Activated CD8-positive, alpha-beta memory T cell treated with anti-CD3 and anti-CD28 coated beads, Interleukin-2, amount 50 U/mL, for 24 hours (primary cell): ENCODE measurements around the gene KIAA0040.

Experiments used
- DNase-seq: peaks from one replicate; pipeline ENCODE4 v3.0.0-alpha.2; 2020; ENCODE audit errors: extremely low read depth

KIAA0040 gene

DNA sequence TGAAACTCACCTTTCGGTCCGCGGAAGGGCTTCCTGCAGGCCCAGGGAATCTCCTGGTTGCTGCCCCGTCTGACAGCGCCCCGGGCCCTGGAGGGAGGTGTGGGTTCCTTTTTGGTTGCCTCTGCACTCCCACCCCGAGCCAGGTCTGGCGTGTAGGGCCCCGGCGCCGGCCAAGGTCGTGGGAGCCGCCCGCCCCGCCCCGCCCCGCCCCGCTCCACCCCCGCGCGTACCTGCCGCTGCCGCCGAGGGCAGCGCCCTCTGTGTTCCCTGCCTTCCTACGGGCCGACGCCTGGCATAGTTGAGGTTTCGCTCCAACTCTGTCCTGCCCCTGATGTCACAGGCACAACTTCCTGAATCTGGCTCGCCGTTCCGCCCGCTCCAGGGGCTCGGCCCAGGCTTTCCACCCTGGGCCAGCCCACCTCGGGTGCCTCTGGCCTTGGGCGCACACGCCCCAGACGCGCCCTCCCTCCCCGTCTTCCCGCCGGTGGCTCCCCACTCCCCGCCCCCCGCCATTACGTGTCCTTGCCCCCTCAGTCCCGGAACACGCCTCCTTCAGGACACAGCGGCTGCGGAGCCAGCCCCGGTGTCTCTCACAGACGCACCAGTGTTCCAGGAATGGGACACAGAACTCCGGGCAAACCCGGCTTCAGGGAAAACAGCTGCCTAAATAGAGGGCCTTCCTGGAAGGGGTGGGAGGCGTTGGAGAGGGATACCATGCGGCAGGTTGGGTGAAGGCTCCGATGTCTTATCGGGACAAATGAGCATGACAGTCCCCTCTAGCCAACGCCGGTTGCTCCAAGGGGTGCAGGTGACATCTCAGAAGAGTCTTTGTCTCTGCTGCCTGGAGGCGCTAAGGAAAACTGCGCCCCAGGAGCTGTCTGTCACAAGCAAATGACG is at the start of gene KIAA0040:
Gene KIAA0040, minus strand, starts transcription at position 147 of the 897 bp plus-strand sequence. CDS start 31,763 bp downstream, outside the sequence.
- DNase-seq: no peak

DNA sequence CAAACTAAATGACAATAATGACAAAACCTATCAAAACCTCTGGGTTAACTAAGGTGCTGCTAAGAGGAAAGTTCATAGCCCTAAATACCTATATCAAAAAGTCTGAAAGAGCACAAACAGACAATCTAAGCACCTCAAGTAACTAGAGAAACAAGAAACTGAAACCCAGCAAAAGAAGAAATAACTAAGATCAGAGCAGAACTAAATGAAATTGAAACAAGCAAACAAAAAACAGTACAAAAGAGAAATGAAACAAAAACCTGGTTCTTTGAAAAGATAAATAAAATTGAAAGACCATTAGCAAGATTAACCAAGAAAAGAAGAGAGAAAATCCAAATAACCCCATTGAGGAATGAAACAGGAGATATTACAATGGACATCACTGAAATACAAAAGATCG is 44.8 kb upstream of the KIAA0040 start:
- no peak for DNase-seq

DNA sequence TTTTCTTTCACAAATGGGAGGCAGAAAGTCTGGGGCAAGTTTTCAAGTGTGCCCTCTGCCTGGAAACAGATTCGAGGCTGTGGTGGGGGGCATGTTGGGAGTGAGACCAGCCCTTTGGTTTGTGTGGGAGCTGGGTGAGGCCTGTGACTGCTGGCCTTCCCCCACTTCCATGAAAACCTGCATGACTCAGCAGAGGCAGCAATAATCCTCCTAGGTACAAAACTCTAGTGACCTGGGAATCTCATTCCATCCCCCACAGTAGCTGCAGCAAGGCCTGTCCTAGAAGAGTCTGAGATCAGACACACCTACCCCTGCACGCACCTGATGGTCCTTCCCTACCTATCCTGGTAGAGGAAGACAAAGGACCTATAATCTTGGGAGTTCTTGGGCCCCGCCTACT is 42.1 kb upstream of the KIAA0040 start:
- no peak for DNase-seq

DNA sequence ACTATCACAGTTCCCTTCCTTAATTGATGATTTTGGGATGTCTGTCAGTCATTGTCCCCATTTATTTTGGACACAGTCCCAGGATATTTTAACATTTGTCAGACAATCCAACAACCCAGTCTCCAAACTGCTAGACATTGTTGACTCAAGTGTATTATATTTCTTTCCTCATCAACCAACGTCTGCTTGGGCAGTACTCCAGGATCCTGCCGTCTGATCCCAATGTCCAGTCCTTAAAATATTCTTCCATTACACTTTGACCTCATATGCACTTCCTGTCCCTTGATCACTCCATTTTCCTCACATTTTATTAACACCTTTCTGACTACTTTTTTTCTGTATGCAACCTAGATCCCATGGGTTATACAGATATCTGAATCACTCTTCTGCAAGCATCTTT is 39.8 kb upstream of the KIAA0040 start:
- DNase-seq: no peak

DNA sequence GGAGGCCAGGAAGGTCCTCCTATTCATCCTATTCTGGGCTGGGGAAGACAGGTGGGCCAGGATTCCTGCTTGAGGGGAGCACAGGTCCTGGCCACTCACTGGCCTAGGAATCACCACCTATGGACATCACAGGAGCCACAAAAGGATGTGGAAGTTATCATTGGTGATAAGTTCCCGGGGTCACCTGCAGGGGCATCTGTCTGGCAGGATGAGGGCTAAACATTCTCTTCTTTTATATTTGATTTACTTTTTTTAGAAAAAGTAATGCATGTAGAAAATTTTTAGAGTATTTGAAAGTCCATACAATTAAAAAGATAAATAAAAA is 33.2 kb upstream of the KIAA0040 start:
- DNase-seq: no peak

DNA sequence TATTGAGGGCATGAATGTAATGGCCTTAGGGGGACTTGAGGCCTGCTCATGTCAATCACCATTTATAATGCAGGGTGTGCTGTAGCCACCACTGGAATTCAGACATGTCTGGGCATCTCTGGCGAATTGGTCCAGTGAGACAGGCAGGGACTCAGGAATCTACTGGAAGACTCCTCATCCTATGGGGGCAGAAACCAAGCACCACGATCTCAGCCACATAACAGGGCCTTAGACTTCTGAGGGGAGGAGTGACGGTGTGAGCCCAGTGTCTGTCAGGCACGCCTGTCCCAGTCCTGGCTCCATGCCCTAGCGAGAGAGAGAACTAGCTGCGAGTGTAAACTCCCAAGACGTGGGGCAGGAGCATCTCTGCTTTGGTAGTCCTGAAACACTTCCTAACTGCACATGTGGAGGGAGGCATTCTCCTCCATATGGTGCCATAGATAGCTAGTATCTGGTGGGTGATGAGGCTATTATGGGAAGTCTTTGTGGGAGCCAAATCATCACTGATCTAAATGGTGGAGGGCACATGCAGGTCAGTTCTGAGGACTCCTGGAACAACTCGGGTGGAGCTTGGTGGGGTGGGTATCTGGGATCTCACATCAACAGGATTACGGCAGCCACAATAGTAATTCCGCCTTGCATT is 29.8 kb upstream of the KIAA0040 start:
- DNase-seq: no peak

DNA sequence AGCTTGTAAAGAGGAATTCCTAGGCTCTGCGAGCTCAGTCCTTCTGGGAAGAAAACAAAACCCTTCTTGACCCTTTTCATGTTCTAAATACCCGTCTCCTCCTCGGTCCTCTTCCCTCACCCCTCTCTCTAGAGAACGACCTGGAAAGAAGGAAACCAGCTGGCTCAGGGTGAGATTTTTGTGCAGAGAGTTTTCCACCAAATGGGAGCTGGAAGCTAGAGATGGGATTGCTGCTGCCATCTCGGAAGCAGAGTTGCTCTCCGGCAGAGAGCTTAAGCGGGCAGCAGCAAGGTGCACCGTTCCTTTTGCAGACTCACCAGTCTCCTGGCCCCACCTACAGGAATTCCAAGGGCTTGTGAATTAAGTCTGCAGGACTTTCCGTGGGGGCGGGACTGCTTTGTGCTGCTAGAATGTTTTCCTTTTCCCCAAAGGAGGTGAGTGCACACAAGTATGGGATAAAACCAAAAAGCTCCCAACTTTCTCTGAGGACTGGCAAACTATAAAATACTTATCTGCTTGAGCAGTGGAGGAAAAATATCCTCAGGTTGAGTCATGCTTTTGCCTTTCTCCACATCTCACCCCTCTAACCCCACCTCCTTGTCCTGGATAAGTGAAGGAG is 29.1 kb upstream of the KIAA0040 start:
- DNase-seq: no peak

DNA sequence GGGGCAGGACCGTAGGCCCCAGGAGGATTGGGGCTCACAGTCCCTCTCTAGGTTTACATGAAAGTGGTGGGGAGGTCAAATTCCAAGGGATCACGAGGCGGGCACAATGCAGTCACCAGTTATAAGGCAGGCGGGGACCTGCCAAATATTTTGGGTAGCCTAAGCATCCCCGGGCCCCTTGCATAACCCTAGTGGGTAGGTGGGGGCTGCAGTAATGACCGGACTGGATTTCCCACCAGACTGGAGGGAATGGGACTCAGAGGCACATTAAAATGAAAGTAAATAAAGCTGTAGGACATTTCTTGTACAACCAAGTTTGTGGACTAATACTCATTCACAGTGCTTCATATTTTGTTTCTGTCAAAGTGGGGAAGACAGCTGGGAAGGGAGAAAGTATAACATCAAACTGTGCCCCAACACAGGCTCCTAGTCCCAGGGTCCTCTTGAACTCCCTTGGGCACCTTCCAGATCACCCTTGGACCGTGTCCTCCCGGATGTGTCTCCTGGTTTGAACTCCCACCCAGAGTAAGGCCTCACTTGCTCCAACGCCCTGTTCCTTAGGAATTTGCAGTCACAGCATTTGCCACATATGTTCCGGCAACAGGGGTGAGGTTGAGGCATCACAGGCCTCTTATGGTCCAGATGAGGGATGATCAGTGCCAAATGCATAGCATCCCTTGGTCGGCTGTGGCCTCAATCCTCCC is 28.4 kb upstream of the KIAA0040 start:
- DNase-seq: no peak

DNA sequence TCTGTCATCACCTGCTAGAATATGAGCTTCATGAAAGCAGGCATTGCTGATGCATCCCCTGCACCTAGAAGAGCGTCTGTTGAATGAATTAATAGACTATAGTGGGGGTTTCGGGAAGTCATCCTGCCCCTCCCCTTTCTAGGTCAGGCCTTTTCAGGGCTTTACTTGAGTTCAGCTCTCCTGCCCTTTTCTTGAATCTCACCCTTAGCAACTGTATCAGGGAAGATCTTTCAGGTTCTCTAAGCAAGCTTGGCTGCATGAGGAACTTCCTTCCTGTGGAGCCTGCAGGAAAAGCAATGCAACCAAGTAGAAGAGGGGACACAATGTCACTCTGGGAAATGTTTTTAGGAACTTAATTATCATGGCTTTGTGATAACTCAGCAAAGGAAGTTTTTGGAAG is 27.2 kb upstream of the KIAA0040 start:
- no peak for DNase-seq

DNA sequence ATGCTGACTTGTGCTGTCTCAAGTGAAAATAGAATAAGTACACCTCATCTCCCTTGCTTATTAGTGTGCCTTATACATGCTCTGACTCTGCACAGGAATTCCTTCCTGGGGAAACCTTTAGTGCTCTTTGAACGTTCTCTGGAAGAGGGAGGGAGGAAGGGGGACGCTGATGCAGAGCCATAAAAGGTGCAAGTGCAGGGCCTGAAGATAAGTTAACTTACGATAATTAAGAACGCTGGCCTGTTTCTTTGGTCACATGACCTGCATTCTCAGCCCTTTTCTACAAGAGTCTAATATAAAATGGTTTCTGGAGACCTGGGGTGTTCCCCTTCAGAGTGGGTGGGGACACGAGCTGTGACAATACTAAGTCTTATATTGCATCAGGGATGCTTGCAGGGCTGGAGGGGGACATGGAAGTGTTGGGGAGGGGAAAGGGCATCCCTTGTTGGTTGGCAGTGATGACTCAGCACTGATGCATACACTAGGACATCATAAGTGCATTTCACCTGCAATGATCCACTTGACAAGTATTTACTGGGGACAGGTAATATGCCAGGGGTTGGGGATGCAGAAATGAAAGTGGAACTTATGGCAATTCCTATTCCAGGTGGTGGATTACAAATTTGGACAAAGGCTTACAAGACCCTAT is 26.3 kb upstream of the KIAA0040 start:
- DNase-seq: no peak

DNA sequence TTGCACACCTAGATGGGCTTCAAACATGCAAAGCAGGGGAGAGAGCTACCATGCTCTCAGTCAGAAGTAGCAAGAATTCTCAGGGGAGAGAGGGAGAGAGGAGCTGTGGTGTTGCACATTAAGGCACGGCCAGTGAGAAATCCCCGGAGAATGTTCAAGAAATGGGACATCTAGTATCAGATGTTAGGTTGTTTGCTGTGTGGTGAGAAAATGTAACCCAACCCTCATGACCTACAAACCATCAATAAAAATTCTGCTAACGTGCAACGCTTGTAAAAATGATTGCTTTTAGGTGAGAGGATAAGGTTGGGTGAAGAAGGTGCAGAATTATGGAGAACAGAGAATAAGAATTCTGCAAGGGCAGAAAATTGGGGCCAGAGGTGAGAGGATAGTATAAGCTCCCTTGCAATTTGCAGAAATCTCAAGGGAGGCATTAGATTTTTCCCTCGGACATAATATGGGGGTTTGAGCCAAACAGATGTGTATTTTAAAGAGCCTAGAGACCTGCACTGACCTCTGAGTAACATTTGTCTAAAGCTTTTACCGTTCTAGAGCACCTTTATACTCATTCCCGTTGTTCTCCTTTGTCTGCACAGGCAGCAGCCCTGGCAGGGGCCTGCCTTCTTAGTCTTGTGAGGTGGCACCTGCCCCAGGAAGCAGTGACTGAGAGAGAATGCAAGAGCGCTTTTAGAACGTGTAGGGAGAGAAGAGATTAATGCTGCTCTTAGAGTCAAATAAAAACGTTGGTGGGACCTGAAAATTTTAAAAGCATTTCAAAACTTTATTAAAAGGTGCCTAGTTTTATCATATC is 25.4 kb upstream of the KIAA0040 start:
- DNase-seq: no peak

DNA sequence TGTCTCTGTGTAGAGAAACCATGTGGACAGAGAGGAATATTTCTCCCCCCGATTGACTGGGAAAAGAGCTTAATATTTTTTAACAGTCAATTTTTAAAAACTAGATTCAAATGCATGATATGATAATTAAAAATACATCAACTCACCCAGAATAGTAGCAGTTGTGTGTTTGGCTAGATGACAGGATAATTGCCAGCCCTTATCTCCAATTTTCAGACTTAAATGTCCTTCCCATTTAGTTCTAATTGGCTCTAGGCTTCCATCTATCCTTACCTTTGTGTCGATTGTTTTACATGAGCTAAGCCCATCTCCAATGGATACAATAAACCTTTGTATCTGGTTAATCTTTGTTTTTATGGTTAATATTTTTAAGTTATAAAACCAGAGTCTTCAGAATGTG is 23.9 kb upstream of the KIAA0040 start:
- DNase-seq: no peak

DNA sequence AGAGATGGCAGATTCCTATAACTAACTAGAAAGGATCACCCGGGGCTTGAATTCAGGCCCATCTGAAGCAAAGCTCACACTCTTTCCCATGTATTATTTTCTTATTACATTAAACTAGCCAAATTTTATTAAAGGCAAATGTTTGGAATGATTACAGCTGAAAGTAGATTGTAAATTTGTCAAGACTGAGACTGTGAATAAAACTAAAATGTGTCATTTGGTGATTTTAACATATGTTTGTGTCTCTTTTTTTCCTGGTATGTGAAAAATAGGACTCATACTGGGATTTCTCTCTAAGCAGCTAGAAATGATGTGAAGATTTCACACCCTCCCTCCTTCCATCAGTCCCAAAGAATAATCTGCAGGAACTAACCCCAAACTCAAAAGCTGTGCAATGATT is 19.1 kb upstream of the KIAA0040 start:
- no peak for DNase-seq

DNA sequence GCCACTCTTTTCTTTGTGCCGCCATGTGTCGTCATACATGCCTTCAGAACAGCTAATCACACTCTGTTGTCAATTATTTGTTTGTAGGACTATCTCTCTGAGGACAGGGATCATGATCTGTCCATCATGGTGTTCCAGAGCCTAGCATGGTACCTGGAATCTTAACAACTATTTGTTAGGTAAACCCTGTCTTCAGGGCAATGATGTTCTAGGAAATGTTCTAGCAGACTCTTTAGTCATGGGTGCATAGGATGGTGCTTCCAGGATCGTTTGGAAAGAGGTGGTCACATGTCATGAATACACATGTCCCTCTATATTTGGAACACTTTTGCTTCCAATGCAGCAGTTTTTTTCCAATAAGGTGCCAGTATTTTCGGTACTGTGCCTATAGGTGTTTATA is 18.2 kb upstream of the KIAA0040 start:
- DNase-seq: no peak

DNA sequence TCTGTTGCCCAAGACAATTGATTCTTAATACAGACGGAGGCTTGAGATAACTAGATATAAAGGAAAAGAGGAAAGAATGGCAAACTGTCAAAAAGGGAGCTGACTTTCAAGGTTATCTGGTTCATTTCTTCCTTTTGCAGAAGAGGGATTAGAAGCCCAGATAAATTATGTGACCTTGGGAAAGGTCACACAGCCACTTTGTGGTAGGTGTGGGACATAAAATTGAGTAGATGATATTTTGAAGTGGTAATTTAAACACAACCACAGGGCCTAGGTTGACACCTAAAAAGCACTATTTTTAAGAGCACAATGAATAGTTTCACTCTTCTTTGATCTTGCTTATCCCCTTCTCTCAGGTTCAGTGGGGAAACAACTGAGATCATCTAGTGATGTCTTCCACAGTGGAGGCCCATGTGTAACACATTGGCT is 16.9 kb upstream of the KIAA0040 start:
- no peak for DNase-seq

DNA sequence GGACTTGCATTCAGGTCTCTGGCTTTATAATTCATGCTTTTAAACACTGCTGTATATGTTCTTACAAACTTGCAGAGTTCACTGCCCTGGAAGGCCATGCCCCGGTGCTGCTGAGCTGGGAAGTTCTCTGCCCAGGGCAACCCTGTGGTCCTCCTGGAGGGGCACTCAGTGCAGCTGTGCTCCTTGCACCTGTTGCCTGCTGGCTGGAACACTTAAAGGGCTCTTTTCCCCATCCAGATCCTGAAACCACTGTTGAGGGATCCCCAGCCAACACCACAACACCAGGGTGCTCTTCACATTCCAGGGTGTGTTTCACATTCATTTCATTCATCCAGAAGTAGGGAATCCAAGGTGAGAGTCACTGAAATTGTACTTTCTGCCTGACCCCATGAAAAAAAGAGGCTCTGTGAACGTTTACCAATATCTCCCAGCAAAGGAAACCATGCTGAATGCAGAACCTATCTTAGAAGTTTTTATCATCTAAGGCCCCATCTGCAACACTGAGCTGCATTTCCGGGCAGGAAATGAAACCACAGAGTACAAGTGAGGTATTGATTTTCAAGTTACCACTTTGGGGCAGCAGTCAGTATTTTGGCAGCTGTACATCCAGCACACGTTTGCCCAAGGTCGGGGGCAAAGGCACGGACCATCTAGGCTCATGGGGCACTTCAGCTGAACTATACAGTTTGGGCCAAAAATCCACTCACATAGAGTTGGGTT is 16.4 kb upstream of the KIAA0040 start:
- DNase-seq: no peak

DNA sequence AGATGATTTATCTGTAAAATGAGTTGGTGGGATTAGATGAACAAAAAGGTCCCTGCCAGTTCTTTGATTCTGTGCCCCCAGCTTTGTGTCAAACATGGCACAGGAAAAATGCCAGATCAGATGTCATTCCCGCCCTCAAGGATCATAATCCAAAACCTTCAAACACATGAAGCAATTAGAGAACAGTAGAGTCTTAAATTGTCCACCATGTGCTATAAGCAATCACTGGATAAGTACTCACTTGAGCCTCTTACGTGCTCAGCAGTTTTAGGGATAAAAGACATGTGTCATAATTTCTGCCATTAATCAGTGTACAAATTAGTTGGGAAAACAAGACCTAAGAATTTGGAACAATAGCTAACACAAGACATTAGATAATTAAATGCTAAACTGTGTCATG is 15.4 kb upstream of the KIAA0040 start:
- no peak for DNase-seq

DNA sequence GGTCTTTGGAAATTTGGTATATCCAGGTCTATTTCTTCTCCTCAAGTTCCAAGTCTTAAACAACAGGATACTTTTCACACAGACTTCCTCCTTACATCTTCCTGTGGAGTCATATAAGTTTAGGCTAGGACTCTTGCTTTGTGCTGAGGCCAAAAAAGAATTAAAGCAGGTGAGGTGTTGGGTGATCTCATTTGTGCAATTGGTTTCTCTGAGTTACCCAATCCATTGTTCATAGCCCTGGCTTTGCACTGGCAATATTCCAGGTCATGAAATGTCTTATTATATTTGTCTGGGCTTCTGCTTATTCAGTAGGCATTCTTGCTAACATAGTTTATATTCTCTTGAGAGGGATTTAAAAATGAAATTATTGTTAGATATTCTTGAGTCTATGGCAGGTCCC is 14.1 kb upstream of the KIAA0040 start:
- no peak for DNase-seq

DNA sequence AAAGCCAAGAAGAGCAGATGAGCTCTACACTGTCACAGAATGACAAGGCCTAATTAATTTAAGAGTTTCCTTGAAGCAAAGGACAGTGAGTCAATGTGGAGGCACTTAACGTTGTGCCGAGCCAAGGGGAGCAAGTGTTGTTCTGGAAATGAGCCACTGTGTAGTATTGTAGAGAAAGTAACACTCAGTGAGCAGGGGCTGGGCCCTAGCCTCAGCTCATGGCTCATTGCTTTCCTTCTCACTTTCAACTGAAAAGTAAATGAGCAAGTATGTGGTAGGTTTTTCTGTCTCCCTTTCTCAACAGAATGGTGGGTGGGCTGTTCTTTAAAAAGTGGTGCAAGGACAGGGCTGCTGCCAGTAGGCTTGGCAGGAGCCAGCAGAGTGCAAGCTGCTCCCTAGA is 11.8 kb upstream of the KIAA0040 start:
- no peak for DNase-seq

DNA sequence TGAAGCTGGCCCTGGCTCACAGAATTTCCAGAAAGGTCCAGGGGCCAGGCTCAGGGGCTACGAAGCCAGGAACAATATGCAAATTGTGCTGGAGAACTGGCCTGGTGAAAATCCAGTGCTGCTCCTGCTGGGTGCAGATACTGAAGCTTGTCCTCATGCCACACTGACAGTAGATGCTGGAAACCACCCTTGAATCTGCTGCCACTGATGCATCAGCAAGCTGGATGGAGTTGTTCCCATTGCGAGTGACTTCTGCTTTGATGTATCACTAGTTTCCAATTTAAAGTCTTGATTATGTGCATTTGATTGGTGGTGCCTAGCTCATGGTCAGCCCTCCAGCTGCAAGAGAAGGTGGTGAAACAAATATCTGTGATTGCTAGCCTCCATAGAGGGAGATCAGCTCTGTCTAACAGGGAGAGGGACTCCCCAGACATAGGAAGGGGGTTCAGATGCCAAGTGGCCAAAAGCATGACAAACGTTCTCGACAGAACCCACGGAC is 11.0 kb upstream of the KIAA0040 start:
- DNase-seq: no peak
